Astrocyte (in vitro differentiated cells and primary cell): ENCODE measurements around the gene CCT8.

Source experiments
- CTCF ChIP-seq: IDR thresholded peaks from 2 replicates; pipeline ENCODE4 v1.5.1; 2011; ENCODE audit warnings: low read depth, mild to moderate bottlenecking, inconsistent platforms, low read length, moderate library complexity; ENCODE audit not compliant: insufficient read depth
- EZH2 ChIP-seq: IDR thresholded peaks from 2 replicates; pipeline ENCODE4 v1.6.1; 2012; ENCODE audit warnings: mild to moderate bottlenecking, low read length, inconsistent platforms; ENCODE audit not compliant: insufficient read depth

- TF ChIP-seq EZH2 (no peak), CTCF (no peak)
These were observed 39.6 kb downstream of the CCT8 start for GRCh38 chr21:29033871-29034270.
